Measurements from ENCODE around the gene KRTAP6-2.

GRCh38 chr21:30613836-30614235 lies 15.1 kb upstream of the KRTAP6-2 start, which contains the start of gene KRTAP6-1:
- TF ChIP-seq TCF7 (IDR thresholded peaks at IDR 0.05; ENCODE audit: low read depth) (no peak), CTCF (CRISPR knock-in tag; IDR thresholded peaks at IDR 0.05) (no peak)

Data from HepG2 (cell line).